H1 (cell line): ENCODE data around the gene FCGBP. TPM values are rescaled to one million over a fixed set of nuclear protein-coding genes. Genes with fewer than 3 reads are reported as not detected.

Source experiments
- CTCF ChIA-PET: fragments of 300-600 bp; sonication (Branson Sonifier 250); formaldehyde crosslinking; loops from one replicate; lab custom pipeline; 2021; ENCODE audit not compliant: partially characterized antibody; lab: Charles Lee
- POLR2A ChIA-PET: fragments of 300-600 bp; sonication (Branson Sonifier 250); formaldehyde crosslinking; loops from one replicate; lab custom pipeline; 2021; ENCODE audit warnings: inconsistent platforms; ENCODE audit not compliant: partially characterized antibody; lab: Charles Lee
- DNase-seq, 2 experiments: peaks; one replicate each; pipeline versions ENCODE4 v3.0.0 to v3.0.0-alpha.2; 2010 to 2022; ENCODE audit warnings: low spot score in 2 of 2, low read depth in 1 of 2, mixed read lengths in 1 of 2
- FAIRE-seq: peaks from 2 replicates; lab custom pipeline; 2011; peaks lifted over from hg19 to GRCh38; lab: Jason Lieb, UNC
- H2AFZ ChIP-seq: 2 replicates; pipeline ENCODE4 v1.8.1; 2012; ENCODE audit warnings: low read length, inconsistent platforms
- H2AK5ac ChIP-seq: 2 replicates; pipeline ENCODE4 v1.6.1; 2013; ENCODE audit warnings: low read depth, low read length
- H2BK120ac ChIP-seq: replicated peaks from 2 replicates; pipeline ENCODE3; 2013; ENCODE audit warnings: low read depth, low read length, inconsistent platforms
- H2BK12ac ChIP-seq: 2 replicates; pipeline ENCODE4 v1.6.1; 2013; ENCODE audit warnings: low read depth, low read length
- H2BK15ac ChIP-seq: 2 replicates; pipeline ENCODE4 v1.6.1; 2013; ENCODE audit warnings: low read length
- H2BK20ac ChIP-seq: 2 replicates; pipeline ENCODE4 v1.6.1; 2013; ENCODE audit warnings: low read length
- H2BK5ac ChIP-seq: 2 replicates; pipeline ENCODE4 v1.6.1; 2013; ENCODE audit warnings: low read depth, low read length
- H3K14ac ChIP-seq: 2 replicates; pipeline ENCODE4 v1.6.1; 2013; ENCODE audit warnings: inconsistent platforms; ENCODE audit not compliant: insufficient read length
- H3K18ac ChIP-seq: 2 replicates; pipeline ENCODE4 v1.6.1; 2013; ENCODE audit warnings: low read length; ENCODE audit errors: extremely low read depth
- H3K23ac ChIP-seq: 2 replicates; pipeline ENCODE4 v1.6.1; 2013; ENCODE audit warnings: inconsistent platforms; ENCODE audit not compliant: insufficient read length
- H3K23me2 ChIP-seq: 2 replicates; pipeline ENCODE4 v1.6.1; 2013; ENCODE audit warnings: low read depth, low read length
- H3K27ac ChIP-seq: 2 replicates; pipeline ENCODE4 v1.6.1; 2011; ENCODE audit warnings: low read depth, low read length, inconsistent platforms
- H3K27me3 ChIP-seq, 4 experiments: replicated peaks in 1 of 4; 1 replicate in 1 of 4; 2 replicates in 3 of 4; pipeline versions ENCODE4 v1.6.1 to v1.8.1; 2011 to 2013; ENCODE audit warnings: low read length in 3 of 4, mild to moderate bottlenecking in 3 of 4, inconsistent platforms in 2 of 4, mixed read lengths in 2 of 4, moderate library complexity in 1 of 4; ENCODE audit not compliant: control insufficient read depth in 3 of 4, insufficient read depth in 3 of 4; ENCODE audit errors: extremely low read depth in 1 of 4
- H3K36me3 ChIP-seq, 4 experiments: 2 replicates each; pipeline versions ENCODE4 v1.6.1 to v1.8.1; 2011 to 2013; ENCODE audit warnings: mild to moderate bottlenecking in 4 of 4, low read length in 3 of 4, moderate library complexity in 2 of 4, control low read depth in 1 of 4, inconsistent platforms in 1 of 4; ENCODE audit not compliant: insufficient read depth in 4 of 4, control insufficient read depth in 2 of 4
- H3K4ac ChIP-seq: replicated peaks from 2 replicates; pipeline ENCODE3; 2013; ENCODE audit warnings: low read length, low read depth, mixed read lengths, inconsistent platforms; ENCODE audit not compliant: insufficient read length
- H3K4me1 ChIP-seq, 4 experiments: replicated peaks in 1 of 4; 1 replicate in 1 of 4; 2 replicates in 3 of 4; pipeline versions ENCODE4 v1.6.1 to v1.8.1; 2011 to 2013; ENCODE audit warnings: low read length in 3 of 4, inconsistent platforms in 2 of 4, mixed read lengths in 1 of 4; ENCODE audit not compliant: insufficient read depth in 4 of 4, control insufficient read depth in 3 of 4
- H3K4me2 ChIP-seq, 2 experiments: 2 replicates each; pipeline versions ENCODE4 v1.6.1 to v1.8.1; 2011 to 2013; ENCODE audit warnings: low read depth in 2 of 2, low read length in 2 of 2, control low read depth in 1 of 2, inconsistent platforms in 1 of 2, mild to moderate bottlenecking in 1 of 2; ENCODE audit not compliant: insufficient read depth in 1 of 2
- H3K4me3 ChIP-seq, 4 experiments: fragments of 200-600, 300-600 bp in 1 of 4; sonication (generic), shearing (Covaris generic), sonication (Bioruptor Twin) in 1 of 4; 2 replicates each; pipeline versions ENCODE4 v1.5.1 to v1.8.1; 2011 to 2016; ENCODE audit warnings: low read length in 4 of 4, low read depth in 3 of 4, control low read depth in 2 of 4, inconsistent platforms in 2 of 4, mild to moderate bottlenecking in 2 of 4, mixed read lengths in 1 of 4, moderate library complexity in 1 of 4; ENCODE audit not compliant: insufficient read depth in 2 of 4; ENCODE audit errors: extremely low read depth in 1 of 4
- H3K56ac ChIP-seq: replicated peaks from 2 replicates; pipeline ENCODE3; 2013; ENCODE audit warnings: low read depth, mild to moderate bottlenecking, mixed read lengths, low read length, inconsistent platforms; ENCODE audit not compliant: insufficient read length
- H3K79me1 ChIP-seq: 2 replicates; pipeline ENCODE4 v1.6.1; 2013; ENCODE audit warnings: low read depth, low read length, control low read depth
- H3K79me2 ChIP-seq, 2 experiments: 2 replicates each; pipeline versions ENCODE4 v1.6.1 to v1.8.1; 2012 to 2013; ENCODE audit warnings: low read length in 2 of 2, mild to moderate bottlenecking in 2 of 2, inconsistent platforms in 1 of 2; ENCODE audit not compliant: insufficient read depth in 2 of 2, control insufficient read depth in 1 of 2
- H3K9ac ChIP-seq, 4 experiments: replicated peaks in 1 of 4; 1 replicate in 1 of 4; 2 replicates in 3 of 4; pipeline versions ENCODE4 v1.6.1 to v1.8.1; 2011 to 2013; ENCODE audit warnings: low read depth in 3 of 4, low read length in 3 of 4, control low read depth in 2 of 4, mild to moderate bottlenecking in 2 of 4, moderate library complexity in 2 of 4, inconsistent platforms in 1 of 4; ENCODE audit errors: extremely low read depth in 1 of 4
- H3K9me3 ChIP-seq, 2 experiments: 2 replicates each; pipeline versions ENCODE4 v1.6.1 to v1.8.1; 2012 to 2013; ENCODE audit warnings: mild to moderate bottlenecking in 2 of 2, moderate library complexity in 2 of 2, control low read depth in 1 of 2, inconsistent platforms in 1 of 2, low read depth in 1 of 2, low read length in 1 of 2, mixed read lengths in 1 of 2; ENCODE audit not compliant: insufficient read depth in 2 of 2
- H4K20me1 ChIP-seq, 2 experiments: replicated peaks in 1 of 2; 2 replicates each; pipeline versions ENCODE3 to v1.8.1; 2011 to 2013; ENCODE audit warnings: inconsistent platforms in 2 of 2, low read length in 2 of 2, mild to moderate bottlenecking in 1 of 2; ENCODE audit not compliant: insufficient read depth in 2 of 2, control insufficient read depth in 1 of 2
- H4K5ac ChIP-seq: 2 replicates; pipeline ENCODE4 v1.6.1; 2013; ENCODE audit warnings: low read length, low read depth, mixed read lengths, inconsistent platforms; ENCODE audit not compliant: insufficient read length
- H4K8ac ChIP-seq: 2 replicates; pipeline ENCODE4 v1.8.0; 2013; ENCODE audit warnings: mild to moderate bottlenecking, moderate library complexity, low read length, inconsistent platforms; ENCODE audit not compliant: insufficient read depth; ENCODE audit errors: extremely low read depth
- H4K91ac ChIP-seq: replicated peaks from 2 replicates; pipeline ENCODE3; 2013; ENCODE audit warnings: low read length, mixed read lengths, inconsistent platforms; ENCODE audit not compliant: insufficient read length
- BCL11A ChIP-seq, 2 experiments: IDR thresholded peaks; one replicate each; pipeline ENCODE4 v1.6.1; 2011; ENCODE audit warnings: low read depth in 2 of 2, low read length in 2 of 2, mild to moderate bottlenecking in 2 of 2
- CEBPB ChIP-seq: IDR thresholded peaks from 2 replicates; pipeline ENCODE4 v1.6.1; 2012; ENCODE audit warnings: low read depth, low read length
- CHD1 ChIP-seq: IDR thresholded peaks from 2 replicates; pipeline ENCODE4 v1.6.1; 2012; ENCODE audit warnings: low read depth, low read length, improper control_type of control experiment
- CREB1 ChIP-seq: IDR thresholded peaks from 2 replicates; pipeline ENCODE4 v1.6.1; 2012; ENCODE audit warnings: inconsistent platforms
- CTBP2 ChIP-seq: IDR thresholded peaks from 2 replicates; pipeline ENCODE4 v1.7.0; 2011; ENCODE audit warnings: borderline replicate concordance, mild to moderate bottlenecking, moderate library complexity, mixed read lengths, low read length; ENCODE audit not compliant: insufficient read depth, insufficient read length
- EP300 ChIP-seq, 2 experiments: IDR thresholded peaks; 1 replicate in 1 of 2; 2 replicates in 1 of 2; pipeline ENCODE4 v1.6.1; 2011 to 2012; ENCODE audit warnings: low read depth in 2 of 2, low read length in 2 of 2, mild to moderate bottlenecking in 2 of 2, borderline replicate concordance in 1 of 2, inconsistent platforms in 1 of 2, moderate library complexity in 1 of 2
- MAFK ChIP-seq: IDR thresholded peaks from 2 replicates; pipeline ENCODE4 v1.6.1; 2012; ENCODE audit warnings: low read depth, mild to moderate bottlenecking, improper control_type of control experiment, low read length
- RAD21 ChIP-seq, 2 experiments: IDR thresholded peaks in 1 of 2; conservative IDR thresholded peaks in 1 of 2; 2 replicates each; pipeline ENCODE4 v1.6.1; 2011; ENCODE audit warnings: low read depth in 2 of 2, low read length in 2 of 2, improper control_type of control experiment in 1 of 2, inconsistent platforms in 1 of 2, mild to moderate bottlenecking in 1 of 2, moderate library complexity in 1 of 2
- RNF2 ChIP-seq: fragments of 200-900, 300-1000 bp; sonication (generic); IDR thresholded peaks from 2 replicates; pipeline ENCODE4 v1.7.1; 2016; ENCODE audit warnings: borderline replicate concordance, low read depth, mild to moderate bottlenecking, antibody characterized with exemption, low read length; ENCODE audit not compliant: poor library complexity, severe bottlenecking; ENCODE audit errors: missing control alignments
- SIRT6 ChIP-seq: IDR thresholded peaks from one replicate; pipeline ENCODE4 v1.7.1; 2012; ENCODE audit warnings: low read length, inconsistent platforms
- SIX5 ChIP-seq: IDR thresholded peaks from 2 replicates; pipeline ENCODE4 v1.6.1; 2011; ENCODE audit warnings: mild to moderate bottlenecking, low read depth, low read length
- SP1 ChIP-seq: IDR thresholded peaks from 2 replicates; pipeline ENCODE4 v1.6.1; 2011; ENCODE audit warnings: low read depth, low read length
- TAF1 ChIP-seq: IDR thresholded peaks from 2 replicates; pipeline ENCODE4 v1.6.1; 2011; ENCODE audit warnings: mild to moderate bottlenecking, low read depth, low read length
- TBP ChIP-seq: IDR thresholded peaks from 2 replicates; pipeline ENCODE4 v1.6.1; 2011; ENCODE audit warnings: low read depth, low read length, improper control_type of control experiment
- TEAD4 ChIP-seq: IDR thresholded peaks from 2 replicates; pipeline ENCODE4 v1.6.1; 2012; ENCODE audit warnings: low read depth, low read length, inconsistent platforms, mixed read lengths
- WGBS, 2 experiments: shearing (Covaris generic) in 1 of 2; methylation state at CpG; one replicate each; pipeline versions ENCODE4 v1.1.6 to v1.1.7; 2013 to 2015; ENCODE audit warnings: low lambda C conversion rate in 2 of 2, mixed read lengths in 2 of 2, inconsistent platforms in 1 of 2, low coverage in 1 of 2, missing lambda C conversion rate in 1 of 2; ENCODE audit not compliant: insufficient replicate concordance in 2 of 2, insufficient coverage in 1 of 2, insufficient read length in 1 of 2; ENCODE audit errors: extremely low coverage in 1 of 2, missing lambda C conversion rate in 1 of 2; 5-methylcytosine and 5-hydroxymethylcytosine counted together
- polyA plus RNA-seq, 7 experiments: library from polyadenylated mRNA; depleted of rRNA in 3 of 7; stranded (reverse) in 5 of 7; unstranded in 2 of 7; fragments of >200 nt in 5 of 7; fragments of 200-250 nt in 2 of 7; gene quantifications; 1 replicate in 5 of 7; 2 replicates in 1 of 7; 4 replicates in 1 of 7; pipeline versions ENCODE4 v1.2.1 to v1.2.3, GENCODE V29; 2011 to 2013; ENCODE audit warnings: missing spikeins in 2 of 7, mixed read lengths in 2 of 7
- total RNA-seq: library from RNA; stranded (reverse); fragmentation: NEBNext Ultra II Directional; extraction: Animal tissue kit (Norgen Biotek cat#: 25700); gene quantifications from 2 replicates; pipeline ENCODE4 v1.2.1, GENCODE V29; 2021

The FCGBP gene
- total and polyA plus RNA-seq, 2 of the 8 experiments (the other 6 are each of a cell fraction or from before 2014, with no cell fraction given) = 1.1 to 3.1 TPM

DNA sequence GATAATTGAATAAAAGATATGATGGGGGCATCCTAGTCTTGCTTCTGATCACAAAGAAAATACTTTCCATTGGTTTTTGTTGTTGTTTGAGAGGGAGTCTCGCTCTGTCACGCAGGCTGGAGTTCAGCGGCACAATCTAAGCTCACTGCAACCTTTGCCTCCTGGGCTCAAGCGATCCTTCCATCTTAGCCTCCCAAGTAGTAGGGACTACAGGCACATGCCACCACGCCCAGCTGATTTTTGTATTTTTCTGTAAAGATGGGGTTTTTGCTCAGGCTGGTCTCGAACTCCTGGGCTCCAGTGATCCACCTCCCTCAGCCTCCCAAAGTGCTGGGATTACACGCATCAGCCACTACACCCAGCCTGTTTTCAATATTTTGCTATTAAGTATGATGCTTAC is 19.5 kb upstream of the FCGBP start:
- Histone ChIP-seq H2BK5ac (no peak overlapping the region), H4K91ac (no peak overlapping the region), H3K18ac (no peak overlapping the region), H3K14ac (no peak overlapping the region), H2BK12ac (no peak overlapping the region), H2BK15ac (no peak overlapping the region), H2AFZ (no peak overlapping the region), H3K4me2 (no peak overlapping the region), H3K4ac (no peak overlapping the region), H3K27me3 (no peaks in the 10 kb centered on the region), H4K20me1 (no peaks in the 10 kb centered on the region), H3K56ac (no peak overlapping the region), H2AK5ac (no peak overlapping the region), H2BK120ac (no peak overlapping the region), H3K9ac (no peak overlapping the region), H4K8ac (no peak overlapping the region), H3K4me1 (peaks cover 0 to 2% (median 0%) of the 10 kb centered on the region in 4 experiments; a peak in 1 of 7 replicates), H2BK20ac (no peak overlapping the region), H3K79me2 (no peaks in the 10 kb centered on the region), H3K23me2 (no peaks in the 10 kb centered on the region), H3K36me3 (no peaks in the 10 kb centered on the region), H3K23ac (no peak overlapping the region), H3K79me1 (no peaks in the 10 kb centered on the region), H4K5ac (no peak overlapping the region), H3K4me3 (no peak overlapping the region), H3K27ac (no peak overlapping the region), H3K9me3 (no peaks in the 10 kb centered on the region)
- ChIA-PET POLR2A (interaction anchor here (1.0 kb wide), 1 partner anchor 17 kb away, joined by 3 read pairs; the partner anchor contains the start of gene PSMC4), CTCF (interaction anchor here (1.0 kb wide), 1 partner anchor 17 kb away, joined by 5 read pairs; the partner anchor contains the start of gene PSMC4)
- no peak for DNase-seq
- WGBS, 2 experiments = 93% methylated on average over 7 of the region's 7 CpGs; no CpG with 5 or more reads in 1 of the 2 experiments
- no peak for FAIRE-seq
- TF ChIP-seq TBP (no peak), TAF1 (no peak), RAD21 (IDR thresholded peaks at IDR 0.05 in 1 of 2, conservative IDR thresholded peaks at IDR 0.05 in 1 of 2; ENCODE audit: low read depth in 2 of 2, low read length in 2 of 2) (no peak), SIX5 (no peak), MAFK (no peak), TEAD4 (no peak), SP1 (no peak), EP300 (IDR thresholded peaks at IDR 0.05; ENCODE audit: borderline replicate concordance in 1 of 2, low read depth in 2 of 2, low read length in 2 of 2) (no peak), CTBP2 (no peak), RNF2 (no peak), CREB1 (no peak), CEBPB (no peak), BCL11A (IDR thresholded peaks at IDR 0.05; ENCODE audit: low read depth in 2 of 2, low read length in 2 of 2) (no peak), SIRT6 (no peak), CHD1 (no peak)
